WTC11 (cell line): ENCODE data around the gene YAP1.

Experiments
- CBFB ChIP-seq: sonication (generic); formaldehyde crosslinking; IDR thresholded peaks from 2 replicates; pipeline ENCODE4 v1.8.1; 2022; ENCODE audit warnings: mild to moderate bottlenecking, low read depth, missing genetic modification reagents
- CREB1 ChIP-seq: sonication (generic); formaldehyde crosslinking; IDR thresholded peaks from 2 replicates; pipeline ENCODE4 v1.8.0; 2023; ENCODE audit warnings: mild to moderate bottlenecking, missing genetic modification reagents
- NFATC4 ChIP-seq: fragments of 250-450 bp; sonication (Bioruptor Pico); IDR thresholded peaks from 2 replicates; pipeline ENCODE4 v1.9.0; 2021; ENCODE audit warnings: mild to moderate bottlenecking
- NR2C2 ChIP-seq: sonication (generic); formaldehyde crosslinking; IDR thresholded peaks from 2 replicates; pipeline ENCODE4 v1.8.0; 2022; ENCODE audit warnings: mild to moderate bottlenecking, missing genetic modification reagents
- SP1 ChIP-seq: sonication (generic); formaldehyde crosslinking; conservative IDR thresholded peaks from 2 replicates; pipeline ENCODE4 v1.8.1; 2022; ENCODE audit warnings: missing genetic modification reagents
- TEAD4 ChIP-seq: sonication (generic); formaldehyde crosslinking; IDR thresholded peaks from 2 replicates; pipeline ENCODE4 v1.8.0; 2022; ENCODE audit warnings: mild to moderate bottlenecking, missing genetic modification reagents
- ZNF263 ChIP-seq: sonication (generic); formaldehyde crosslinking; IDR thresholded peaks from 2 replicates; pipeline ENCODE4 v1.8.1; 2022; ENCODE audit warnings: low read depth, mild to moderate bottlenecking, moderate library complexity, missing genetic modification reagents
- TF ChIP-seq, protein P1 (sequence below): fragments of 200-600 bp; IDR thresholded peaks from 2 replicates; pipeline ENCODE4 v1.8.0; 2022; ENCODE audit warnings: antibody characterized with exemption
- TF ChIP-seq, protein P2 (sequence below): sonication (generic); formaldehyde crosslinking; IDR thresholded peaks from 2 replicates; pipeline ENCODE4 v1.8.1; 2023; ENCODE audit warnings: mild to moderate bottlenecking, missing genetic modification reagents, moderate library complexity
- TF ChIP-seq, protein P3 (sequence below): sonication (generic); formaldehyde crosslinking; conservative IDR thresholded peaks from 2 replicates; pipeline ENCODE4 v1.8.1; 2022; ENCODE audit warnings: mild to moderate bottlenecking, missing genetic modification reagents

DNA sequence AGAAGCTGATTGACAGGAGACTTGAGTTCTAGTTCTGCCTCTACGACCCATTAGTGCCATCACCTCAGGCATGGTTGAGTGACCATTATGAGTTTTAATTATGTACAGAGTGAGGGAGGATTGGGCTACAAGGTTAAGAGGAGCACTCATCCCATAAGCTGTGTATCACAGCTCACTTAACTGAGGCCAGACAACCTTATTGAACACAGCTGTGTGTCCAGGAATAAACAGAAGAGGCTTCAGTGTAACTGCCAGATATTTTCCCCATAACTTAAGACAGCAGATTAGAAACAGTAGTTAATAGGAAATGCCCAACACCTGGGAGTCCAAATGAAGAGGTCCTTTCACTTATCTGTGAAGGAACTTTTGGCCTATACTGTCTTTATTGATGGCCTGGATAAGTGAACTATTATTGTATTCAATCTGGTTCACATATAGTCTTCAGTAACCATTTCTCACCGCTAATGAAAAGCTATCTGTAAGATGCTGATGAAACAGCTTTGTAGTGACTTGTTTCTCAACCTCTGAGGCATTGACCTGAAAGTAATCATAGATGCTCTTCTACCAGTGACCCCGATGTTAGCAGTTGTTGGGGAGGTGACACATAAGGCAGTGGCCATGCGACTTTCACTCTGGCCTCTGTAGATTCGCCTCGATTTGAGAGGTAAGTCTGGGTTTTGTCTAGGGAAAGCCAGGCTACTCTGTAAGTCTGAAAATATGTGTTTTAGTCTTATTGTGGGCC, 41.7 kb downstream of the YAP1 start:
- TF ChIP-seq, protein P1, sequence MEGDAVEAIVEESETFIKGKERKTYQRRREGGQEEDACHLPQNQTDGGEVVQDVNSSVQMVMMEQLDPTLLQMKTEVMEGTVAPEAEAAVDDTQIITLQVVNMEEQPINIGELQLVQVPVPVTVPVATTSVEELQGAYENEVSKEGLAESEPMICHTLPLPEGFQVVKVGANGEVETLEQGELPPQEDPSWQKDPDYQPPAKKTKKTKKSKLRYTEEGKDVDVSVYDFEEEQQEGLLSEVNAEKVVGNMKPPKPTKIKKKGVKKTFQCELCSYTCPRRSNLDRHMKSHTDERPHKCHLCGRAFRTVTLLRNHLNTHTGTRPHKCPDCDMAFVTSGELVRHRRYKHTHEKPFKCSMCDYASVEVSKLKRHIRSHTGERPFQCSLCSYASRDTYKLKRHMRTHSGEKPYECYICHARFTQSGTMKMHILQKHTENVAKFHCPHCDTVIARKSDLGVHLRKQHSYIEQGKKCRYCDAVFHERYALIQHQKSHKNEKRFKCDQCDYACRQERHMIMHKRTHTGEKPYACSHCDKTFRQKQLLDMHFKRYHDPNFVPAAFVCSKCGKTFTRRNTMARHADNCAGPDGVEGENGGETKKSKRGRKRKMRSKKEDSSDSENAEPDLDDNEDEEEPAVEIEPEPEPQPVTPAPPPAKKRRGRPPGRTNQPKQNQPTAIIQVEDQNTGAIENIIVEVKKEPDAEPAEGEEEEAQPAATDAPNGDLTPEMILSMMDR, result no peak
- no peak for TF ChIP-seq CREB1
- TF ChIP-seq ZNF263 (CRISPR knock-in tag), result no peak
- TF ChIP-seq CBFB (CRISPR knock-in tag), result no peak
- TF ChIP-seq TEAD4 (CRISPR knock-in tag), result no peak
- no peak for TF ChIP-seq SP1 (CRISPR knock-in tag)
- TF ChIP-seq NFATC4 (CRISPR knock-in tag), result no peak
- TF ChIP-seq, protein P2, sequence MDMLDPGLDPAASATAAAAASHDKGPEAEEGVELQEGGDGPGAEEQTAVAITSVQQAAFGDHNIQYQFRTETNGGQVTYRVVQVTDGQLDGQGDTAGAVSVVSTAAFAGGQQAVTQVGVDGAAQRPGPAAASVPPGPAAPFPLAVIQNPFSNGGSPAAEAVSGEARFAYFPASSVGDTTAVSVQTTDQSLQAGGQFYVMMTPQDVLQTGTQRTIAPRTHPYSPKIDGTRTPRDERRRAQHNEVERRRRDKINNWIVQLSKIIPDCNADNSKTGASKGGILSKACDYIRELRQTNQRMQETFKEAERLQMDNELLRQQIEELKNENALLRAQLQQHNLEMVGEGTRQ, result no peak
- no peak for TF ChIP-seq NR2C2 (CRISPR knock-in tag)
- TF ChIP-seq, protein P3, sequence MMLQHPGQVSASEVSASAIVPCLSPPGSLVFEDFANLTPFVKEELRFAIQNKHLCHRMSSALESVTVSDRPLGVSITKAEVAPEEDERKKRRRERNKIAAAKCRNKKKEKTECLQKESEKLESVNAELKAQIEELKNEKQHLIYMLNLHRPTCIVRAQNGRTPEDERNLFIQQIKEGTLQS (CRISPR knock-in tag), result no peak
